Measurements from ENCODE around the gene CHST11. TPM values are rescaled to one million over a fixed set of nuclear protein-coding genes. Genes with fewer than 3 reads are reported as not detected.

The CHST11 gene
- total RNA-seq, 2 experiments from 2014 or later: 53.4 to 53.6 TPM

- no peaks in the 10 kb centered on the region for H3K9me3 Mint-ChIP-seq
- Histone ChIP-seq H3K36me3 (ENCODE audit: insufficient read depth, low read length) (no peaks in the 10 kb centered on the region), H3K27me3 (ENCODE audit: control insufficient read depth in 1 of 2, insufficient read depth in 2 of 2, low read length in 2 of 2) (no peaks in the 10 kb centered on the region), H3K4me1 (ENCODE audit: insufficient read depth, low read length) (peaks cover 41% of the 10 kb centered on the region), H3K4me3 (ENCODE audit: low read length) (no peak overlapping the region), H3K9me3 (ENCODE audit: control insufficient read depth in 1 of 2, insufficient read depth in 1 of 2, low read length in 2 of 2) (no peaks in the 10 kb centered on the region), H3K27ac (ENCODE audit: low read depth in 1 of 2, low read length in 2 of 2) (no peak overlapping the region)
- intact Hi-C loops (cut with DNase I, micrococcal nuclease): no loop called here
- no peak for ATAC-seq (ENCODE audit: poor library complexity)
- H3K27me3 Mint-ChIP-seq: no peaks in the 10 kb centered on the region
- no peak overlapping the region for H3K27ac Mint-ChIP-seq
- no peak for TF ChIP-seq CTCF (IDR thresholded peaks at IDR 0.05)
- POLR2A ChIA-PET: no interaction called here
- H3K36me3 Mint-ChIP-seq (ENCODE audit: low read depth): no peaks in the 10 kb centered on the region
- peaks cover 84% of the 10 kb centered on the region for H3K4me1 Mint-ChIP-seq (ENCODE audit: low read depth)
- CTCF ChIA-PET: no interaction called here
- no peak for DNase-seq
- H3K4me3 Mint-ChIP-seq: no peak overlapping the region
Measured at GRCh38 chr12:104521731-104522130, 65.0 kb downstream of the CHST11 start.

DNA sequence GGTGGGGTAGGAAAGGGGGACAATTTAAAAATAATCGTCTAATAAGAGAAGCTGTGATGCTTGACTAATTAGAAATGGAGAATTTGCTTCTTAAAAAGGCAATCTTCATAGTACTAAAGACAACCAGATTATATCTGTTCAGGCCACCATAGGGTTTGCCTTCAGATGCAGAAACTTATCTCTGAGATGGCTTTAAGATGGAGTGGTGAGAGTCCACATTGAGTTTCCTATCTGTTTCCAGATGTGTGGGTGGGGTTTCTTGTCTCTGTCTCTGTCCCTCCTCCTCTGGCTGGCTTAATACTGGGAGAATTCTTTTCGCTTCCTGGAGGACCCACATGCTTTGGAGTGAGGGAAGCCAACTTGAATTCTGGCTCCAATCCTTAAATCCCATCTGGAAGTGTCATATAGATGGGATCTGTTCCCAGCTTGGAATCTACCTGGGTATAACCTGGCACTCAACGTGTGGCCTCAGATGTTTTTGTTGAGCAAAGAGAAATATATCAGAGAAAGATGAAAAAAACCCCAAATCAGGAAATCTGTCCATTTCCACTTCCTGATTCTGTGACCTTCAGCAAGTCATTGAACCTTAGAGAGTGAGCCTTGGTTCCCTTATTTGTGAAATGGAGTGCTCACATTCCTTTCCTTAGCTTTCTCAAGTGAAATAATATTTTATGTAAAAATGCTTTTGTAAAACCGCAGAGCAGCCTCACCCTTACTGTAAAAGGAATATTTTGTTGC, 66.4 kb downstream of the CHST11 start:
- H3K9me3 Mint-ChIP-seq: no peaks in the 10 kb centered on the region
- H3K4me3 Mint-ChIP-seq: peak overlapping the region; percentile 4
- H3K36me3 Mint-ChIP-seq (ENCODE audit: low read depth): peaks cover 4% of the 10 kb centered on the region
- Histone ChIP-seq H3K4me3 (ENCODE audit: low read length) (no peak overlapping the region), H3K4me1 (ENCODE audit: insufficient read depth, low read length) (peaks cover 42% of the 10 kb centered on the region), H3K36me3 (ENCODE audit: insufficient read depth, low read length) (no peaks in the 10 kb centered on the region), H3K27me3 (ENCODE audit: control insufficient read depth in 1 of 2, insufficient read depth in 2 of 2, low read length in 2 of 2) (no peaks in the 10 kb centered on the region), H3K27ac (ENCODE audit: low read depth in 1 of 2, low read length in 2 of 2) (no peak overlapping the region), H3K9me3 (ENCODE audit: control insufficient read depth in 1 of 2, insufficient read depth in 1 of 2, low read length in 2 of 2) (no peaks in the 10 kb centered on the region)
- no peak for TF ChIP-seq CTCF (IDR thresholded peaks at IDR 0.05)
- no peaks in the 10 kb centered on the region for H3K27me3 Mint-ChIP-seq
- intact Hi-C loops (cut with DNase I, micrococcal nuclease): no loop called here
- peak overlapping the region; percentile 50 for H3K27ac Mint-ChIP-seq
- POLR2A ChIA-PET: no interaction called here
- H3K4me1 Mint-ChIP-seq (ENCODE audit: low read depth): peaks cover 81% of the 10 kb centered on the region
- peak in 3 of 14 experiments; percentile 16 to 24 (median 17) for DNase-seq
- ATAC-seq (ENCODE audit: poor library complexity): no peak
- CTCF ChIA-PET: no interaction called here

DNA sequence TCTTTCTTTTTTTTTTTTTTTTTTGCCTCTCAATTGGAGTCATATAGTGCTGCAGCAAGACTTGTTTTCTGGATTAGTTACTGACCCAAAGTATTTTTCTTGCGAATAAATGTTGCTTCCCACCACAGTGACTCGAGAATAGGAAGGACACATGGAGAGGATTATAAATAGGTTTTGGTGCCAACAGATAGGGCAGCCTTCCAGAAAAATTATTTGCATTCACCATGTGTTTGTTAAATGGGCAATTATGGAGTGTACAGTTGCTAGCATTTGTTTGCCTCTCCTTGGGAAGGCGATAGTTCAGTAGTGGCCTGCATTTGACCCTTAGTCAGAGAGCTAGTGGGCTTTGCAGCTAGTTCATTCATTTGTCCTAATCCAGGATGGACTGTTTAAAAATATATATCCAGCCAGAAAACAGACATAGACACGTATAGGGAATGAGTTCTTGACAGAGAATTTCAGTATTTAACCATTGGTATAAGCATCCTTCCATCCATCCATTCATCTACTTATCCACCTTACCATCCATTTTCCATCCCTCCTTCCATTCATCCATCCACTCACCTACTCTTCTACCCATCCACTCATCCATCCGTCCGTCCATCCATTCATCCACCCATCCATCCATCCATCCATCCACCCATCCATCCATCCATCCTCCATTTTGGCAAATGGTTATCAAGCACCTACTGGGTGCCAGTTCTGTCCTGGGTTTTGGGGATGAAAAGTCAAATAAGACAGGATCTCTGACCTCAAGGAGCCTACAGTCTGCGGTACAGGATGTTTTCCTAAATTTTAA, 67.5 kb downstream of the CHST11 start:
- H3K27ac Mint-ChIP-seq: peak overlapping the region; percentile 50
- no peaks in the 10 kb centered on the region for H3K9me3 ChIP-seq (ENCODE audit: control insufficient read depth in 1 of 2, insufficient read depth in 1 of 2, low read length in 2 of 2)
- intact Hi-C loops (cut with DNase I, micrococcal nuclease): no loop called here
- ChIA-PET CTCF (interaction anchor here (0.7 kb wide), 1 partner anchor 346 kb away, joined by 3 read pairs; no protein-coding TSS in a partner anchor), POLR2A (no interaction called here)
- TF ChIP-seq CTCF (IDR thresholded peaks at IDR 0.05): no peak
- ATAC-seq (ENCODE audit: poor library complexity) (no peak), DNase-seq (no peak)
- peaks cover 41% of the 10 kb centered on the region for H3K4me1 ChIP-seq (ENCODE audit: insufficient read depth, low read length)
- H3K27me3 Mint-ChIP-seq: no peaks in the 10 kb centered on the region
- no peak overlapping the region for H3K4me3 ChIP-seq (ENCODE audit: low read length)
- H3K9me3 Mint-ChIP-seq: no peaks in the 10 kb centered on the region
- no peaks in the 10 kb centered on the region for H3K27me3 ChIP-seq (ENCODE audit: control insufficient read depth in 1 of 2, insufficient read depth in 2 of 2, low read length in 2 of 2)
- H3K4me1 Mint-ChIP-seq (ENCODE audit: low read depth): peaks cover 79% of the 10 kb centered on the region
- peaks cover 7% of the 10 kb centered on the region for H3K36me3 Mint-ChIP-seq (ENCODE audit: low read depth)
- no peaks in the 10 kb centered on the region for H3K36me3 ChIP-seq (ENCODE audit: insufficient read depth, low read length)
- no peak overlapping the region for H3K4me3 Mint-ChIP-seq
- no peak overlapping the region for H3K27ac ChIP-seq (ENCODE audit: low read depth in 1 of 2, low read length in 2 of 2)

Data from CD4-positive, alpha-beta T cell (primary cell).